PC-3 (cell line): ENCODE measurements around the gene TYRP1. TPM values are rescaled to one million over a fixed set of nuclear protein-coding genes. Genes with fewer than 3 reads are reported as not detected.

Source experiments
- ATAC-seq: fragments of 200-7000 bp; cut with Tn5 transposase; 2 replicates; pipeline ENCODE4 v1.9.1; 2020; ENCODE audit warnings: mild to moderate bottlenecking, moderate library complexity
- BruUV-seq: library from RNA; stranded (reverse); fragments of 400-500 nt; replicated peaks from 2 replicates; lab custom pipeline; 2021; lab: Mats Ljungman, UMichigan
- CTCF ChIA-PET: fragments of 300-600 bp; sonication (Branson Sonifier 250); formaldehyde crosslinking; loops from one replicate; lab custom pipeline; 2022; ENCODE audit warnings: antibody characterized with exemption; lab: Charles Lee
- POLR2A ChIA-PET: fragments of 300-600 bp; sonication (Branson Sonifier 250); formaldehyde crosslinking; loops from one replicate; lab custom pipeline; 2022; ENCODE audit warnings: antibody characterized with exemption; ENCODE audit not compliant: unreplicated experiment; lab: Charles Lee
- DNase-seq: peaks from one replicate; pipeline ENCODE4 v3.0.0-alpha.2; 2015
- H2AFZ ChIP-seq: fragments of 300-600 bp; sonication (generic); 2 replicates; pipeline ENCODE4 v1.6.0; 2016; ENCODE audit warnings: antibody characterized with exemption, low read length
- H3F3A ChIP-seq: fragments of 300-600 bp; sonication (generic); one replicate; pipeline ENCODE4 v1.6.0; 2017; ENCODE audit warnings: antibody characterized with exemption, low read length, control low read depth, mild to moderate bottlenecking; ENCODE audit not compliant: unreplicated experiment
- H3K27ac ChIP-seq: fragments of 300-600 bp; sonication (generic); 2 replicates; pipeline ENCODE4 v1.5.1; 2016; ENCODE audit warnings: mild to moderate bottlenecking, low read length
- H3K27me3 ChIP-seq: fragments of 300-600 bp; sonication (generic); 2 replicates; pipeline ENCODE4 v1.6.1; 2016; ENCODE audit warnings: low read length, mixed read lengths
- H3K36me3 ChIP-seq: fragments of 300-600 bp; sonication (generic); 2 replicates; pipeline ENCODE4 v1.6.1; 2016; ENCODE audit warnings: low read depth, mixed run types, low read length, mixed read lengths
- H3K4me1 ChIP-seq: fragments of 300-600 bp; sonication (generic); 2 replicates; pipeline ENCODE4 v1.5.1; 2016; ENCODE audit warnings: low read length; ENCODE audit not compliant: insufficient read depth
- H3K4me2 ChIP-seq: fragments of 300-600 bp; sonication (generic); 2 replicates; pipeline ENCODE4 v1.6.0; 2016; ENCODE audit warnings: low read length
- H3K4me3 ChIP-seq: fragments of 300-600 bp; sonication (generic); 2 replicates; pipeline ENCODE4 v1.5.1; 2016; ENCODE audit warnings: mild to moderate bottlenecking, low read length, mixed read lengths
- H3K79me2 ChIP-seq: fragments of 300-600 bp; sonication (generic); 2 replicates; pipeline ENCODE4 v1.6.1; 2017; ENCODE audit warnings: low read length, mixed read lengths
- H3K9ac ChIP-seq: fragments of 300-600 bp; sonication (generic); 2 replicates; pipeline ENCODE4 v1.6.0; 2016; ENCODE audit warnings: mild to moderate bottlenecking, low read length
- H3K9me2 ChIP-seq: fragments of 300-600 bp; sonication (generic); replicated peaks from 2 replicates; pipeline ENCODE4 v1.6.1; 2016; ENCODE audit warnings: mixed run types, low read length, mixed read lengths
- H3K9me3 ChIP-seq: fragments of 300-600 bp; sonication (generic); 2 replicates; pipeline ENCODE4 v1.6.1; 2016; ENCODE audit warnings: low read length, mixed read lengths
- H4K20me1 ChIP-seq: fragments of 300-600 bp; sonication (generic); 2 replicates; pipeline ENCODE4 v1.6.1; 2016; ENCODE audit warnings: low read length, mixed read lengths
- EZH2 ChIP-seq: fragments of 300-600 bp; sonication (generic); IDR thresholded peaks from one replicate; pipeline ENCODE4 v1.6.1; 2017; ENCODE audit warnings: antibody characterized with exemption, mild to moderate bottlenecking, low read length; ENCODE audit not compliant: unreplicated experiment
- EZH2phosphoT487 ChIP-seq: fragments of 300-600 bp; sonication (generic); IDR thresholded peaks from 2 replicates; pipeline ENCODE4 v1.6.1; 2018; ENCODE audit warnings: mild to moderate bottlenecking, antibody characterized with exemption, low read length, borderline replicate concordance
- intact Hi-C: fragments of 100-400 bp; cut with micrococcal nuclease; formaldehyde crosslinking; loops from 2 replicates; pipeline ENCODE4 v1.9.0; 2023
- total RNA-seq: library from RNA; depleted of rRNA; stranded (reverse); fragments of >200 nt; gene quantifications from 2 replicates; pipeline ENCODE4 v1.2.3, GENCODE V29; 2014
- TF ChIP-seq, protein P1 (sequence below): fragments of 300-600 bp; sonication (generic); conservative IDR thresholded peaks from 2 replicates; pipeline ENCODE4 v1.5.1; 2017; ENCODE audit warnings: antibody characterized with exemption, low read depth, mild to moderate bottlenecking, low read length

Gene TYRP1
- total RNA-seq, 1 experiment from 2014 or later = 0.22 TPM

DNA sequence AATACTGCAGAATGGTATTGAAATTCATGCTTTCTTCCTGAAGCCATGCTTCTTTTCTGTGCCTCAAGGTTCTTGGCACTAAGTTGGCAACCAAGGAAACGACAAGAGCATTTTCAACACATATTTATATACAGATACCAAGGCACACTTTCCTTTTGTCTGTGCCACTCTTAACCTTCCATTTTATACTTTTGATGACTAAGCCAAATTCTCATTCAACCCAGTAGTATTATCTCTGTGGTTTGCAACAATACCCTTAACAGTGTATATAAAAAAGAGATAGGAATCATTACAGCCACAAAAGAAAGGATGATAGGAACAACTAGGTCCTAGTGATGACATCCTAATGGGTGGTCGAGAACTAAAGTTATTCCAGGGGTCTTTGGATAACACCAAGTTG is 36.0 kb upstream of the TYRP1 start:
- no peak for TF ChIP-seq EZH2phosphoT487
- no peak for TF ChIP-seq EZH2
- TF ChIP-seq, protein P1, sequence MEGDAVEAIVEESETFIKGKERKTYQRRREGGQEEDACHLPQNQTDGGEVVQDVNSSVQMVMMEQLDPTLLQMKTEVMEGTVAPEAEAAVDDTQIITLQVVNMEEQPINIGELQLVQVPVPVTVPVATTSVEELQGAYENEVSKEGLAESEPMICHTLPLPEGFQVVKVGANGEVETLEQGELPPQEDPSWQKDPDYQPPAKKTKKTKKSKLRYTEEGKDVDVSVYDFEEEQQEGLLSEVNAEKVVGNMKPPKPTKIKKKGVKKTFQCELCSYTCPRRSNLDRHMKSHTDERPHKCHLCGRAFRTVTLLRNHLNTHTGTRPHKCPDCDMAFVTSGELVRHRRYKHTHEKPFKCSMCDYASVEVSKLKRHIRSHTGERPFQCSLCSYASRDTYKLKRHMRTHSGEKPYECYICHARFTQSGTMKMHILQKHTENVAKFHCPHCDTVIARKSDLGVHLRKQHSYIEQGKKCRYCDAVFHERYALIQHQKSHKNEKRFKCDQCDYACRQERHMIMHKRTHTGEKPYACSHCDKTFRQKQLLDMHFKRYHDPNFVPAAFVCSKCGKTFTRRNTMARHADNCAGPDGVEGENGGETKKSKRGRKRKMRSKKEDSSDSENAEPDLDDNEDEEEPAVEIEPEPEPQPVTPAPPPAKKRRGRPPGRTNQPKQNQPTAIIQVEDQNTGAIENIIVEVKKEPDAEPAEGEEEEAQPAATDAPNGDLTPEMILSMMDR = no peak
- CTCF ChIA-PET = no interaction called here

DNA sequence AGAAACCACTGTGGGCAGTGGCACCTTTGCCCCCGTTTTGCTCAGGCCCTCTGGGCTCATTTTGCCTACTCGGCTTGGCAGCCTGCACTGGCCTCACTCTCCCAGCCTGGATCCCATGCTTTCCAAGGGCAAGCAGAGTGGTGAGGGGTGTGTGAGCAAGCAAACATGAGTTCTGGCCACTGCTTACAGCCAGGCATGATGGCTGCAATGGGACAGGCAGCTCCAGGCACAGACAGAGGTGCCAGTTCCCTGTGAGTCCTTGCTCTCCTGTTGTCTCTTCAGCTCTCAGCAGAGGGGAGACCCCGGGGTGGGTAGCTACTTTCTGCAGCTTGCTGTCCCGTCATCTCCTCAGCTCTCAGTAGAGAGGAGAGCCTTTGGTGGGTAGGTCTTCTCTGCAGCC is 35.2 kb upstream of the TYRP1 start:
- no TSS peak for BruUV-seq
- no peak overlapping the region for H3K4me2 ChIP-seq

More for the DNA sequence above, 36.0 kb upstream of the TYRP1 start:
- ATAC-seq (no peak), DNase-seq (no peak)
- Histone ChIP-seq H3K27me3 (no peaks in the 10 kb centered on the region), H3K9me3 (no peaks in the 10 kb centered on the region), H2AFZ (no peak overlapping the region), H3K36me3 (no peaks in the 10 kb centered on the region), H3K9ac (no peak overlapping the region), H3K9me2 (no peaks in the 10 kb centered on the region), H3K4me1 (no peaks in the 10 kb centered on the region), H3K27ac (no peak overlapping the region), H3K4me3 (no peak overlapping the region), H3K4me2 (no peak overlapping the region), H3K79me2 (no peaks in the 10 kb centered on the region), H4K20me1 (no peaks in the 10 kb centered on the region), H3F3A (no peaks in the 10 kb centered on the region)
- POLR2A ChIA-PET = no interaction called here
- no TSS peak for BruUV-seq
- intact Hi-C loops = no loop called here

GRCh38 chr9:12658531-12659209 is 34.5 kb upstream of the TYRP1 start:
- intact Hi-C loops = no loop called here
- CTCF ChIA-PET = no interaction called here
- Histone ChIP-seq H3K27ac (no peak overlapping the region), H3K4me3 (no peak overlapping the region), H3K27me3 (no peaks in the 10 kb centered on the region), H2AFZ (no peak overlapping the region), H4K20me1 (no peaks in the 10 kb centered on the region), H3K36me3 (no peaks in the 10 kb centered on the region), H3K79me2 (no peaks in the 10 kb centered on the region), H3K9ac (no peak overlapping the region), H3K9me3 (no peaks in the 10 kb centered on the region), H3K9me2 (no peaks in the 10 kb centered on the region), H3K4me1 (no peaks in the 10 kb centered on the region), H3F3A (no peaks in the 10 kb centered on the region), H3K4me2 (no peak overlapping the region)
- DNase-seq (no peak), ATAC-seq (no peak)
- BruUV-seq = no TSS peak
- TF ChIP-seq, protein P1 = no peak
- TF ChIP-seq EZH2 = no peak
- no peak for TF ChIP-seq EZH2phosphoT487
- POLR2A ChIA-PET = no interaction called here

More for the DNA sequence above, 35.2 kb upstream of the TYRP1 start:
- TF ChIP-seq, protein P1 = no peak
- TF ChIP-seq EZH2phosphoT487 (no peak), EZH2 (no peak)
- CTCF ChIA-PET = no interaction called here
- Histone ChIP-seq H3K9me3 (no peaks in the 10 kb centered on the region), H3K79me2 (no peaks in the 10 kb centered on the region), H3K4me1 (no peaks in the 10 kb centered on the region), H3K9ac (no peak overlapping the region), H3K36me3 (no peaks in the 10 kb centered on the region), H3K27me3 (no peaks in the 10 kb centered on the region), H3K4me3 (no peak overlapping the region), H4K20me1 (no peaks in the 10 kb centered on the region), H3K9me2 (no peaks in the 10 kb centered on the region), H3K27ac (no peak overlapping the region), H2AFZ (no peak overlapping the region), H3F3A (no peaks in the 10 kb centered on the region)
- intact Hi-C loops = no loop called here
- ATAC-seq (no peak), DNase-seq (no peak)
- POLR2A ChIA-PET = no interaction called here
